Stomach (tissue), 9 donors: ENCODE data around the gene DNAH10. TPM values are rescaled to one million over a fixed set of nuclear protein-coding genes. Genes with fewer than 3 reads are reported as not detected.

Source experiments
- DNase-seq, 2 donors: peaks; one replicate each; pipeline versions ENCODE4 v3.0.0 to v3.0.0-alpha.2; 2013 to 2019
- H3K27ac ChIP-seq, 5 donors: fragments of 200-600 bp in 4 of 5; sonication (generic) in 4 of 5; one replicate each; pipeline ENCODE4 v1.5.1; 2013 to 2019; ENCODE audit warnings: mild to moderate bottlenecking in 1 of 5, moderate library complexity in 1 of 5
- H3K27me3 ChIP-seq, 3 donors: fragments of 200-600 bp; sonication (generic); one replicate each; pipeline ENCODE4 v1.5.1; 2017 to 2019; ENCODE audit warnings: mixed run types in 1 of 3
- H3K36me3 ChIP-seq, 4 donors: fragments of 200-600 bp; sonication (generic); 1 replicate in 3 of 4; 2 replicates in 1 of 4; pipeline ENCODE4 v1.5.1; 2016 to 2019
- H3K4me1 ChIP-seq, 4 donors: fragments of 200-600 bp; sonication (generic); one replicate each; pipeline ENCODE4 v1.5.1; 2016 to 2019
- H3K4me3 ChIP-seq, 4 donors: fragments of 200-600 bp; sonication (generic) in 3 of 4; one replicate each; pipeline ENCODE4 v1.5.1; 2016 to 2019; ENCODE audit warnings: mild to moderate bottlenecking in 1 of 4
- H3K9me3 ChIP-seq, 4 donors: fragments of 200-600 bp; sonication (generic); one replicate each; pipeline ENCODE4 v1.5.1; 2016 to 2019
- CTCF ChIP-seq, 7 experiments: fragments of 450-650 bp in 4 of 7; fragments of 200-600 bp in 3 of 7; sonication (generic) in 3 of 7; IDR thresholded peaks; one replicate each; pipeline ENCODE4 v1.5.1; 2016 to 2019; ENCODE audit warnings: antibody characterized with exemption in 7 of 7, control low read depth in 2 of 7, mild to moderate bottlenecking in 1 of 7
- EP300 ChIP-seq: sonication (generic); formaldehyde crosslinking; IDR thresholded peaks from one replicate; pipeline ENCODE4 v1.6.1; 2017; ENCODE audit warnings: antibody characterized with exemption
- POLR2A ChIP-seq, 4 donors: fragments of 450-650 bp; IDR thresholded peaks; one replicate each; pipeline ENCODE4 v1.6.1; 2016; ENCODE audit warnings: antibody characterized with exemption in 4 of 4, control low read depth in 2 of 4, mild to moderate bottlenecking in 1 of 4, moderate library complexity in 1 of 4
- POLR2AphosphoS5 ChIP-seq, 3 donors: sonication (generic); formaldehyde crosslinking; IDR thresholded peaks; one replicate each; pipeline ENCODE4 v1.6.1; 2016; ENCODE audit warnings: antibody characterized with exemption in 3 of 3
- WGBS, 5 donors: extraction: QIAGEN DNeasy Blood & Tissue Kit in 3 of 5; methylation state at CpG; one replicate each; pipeline versions ENCODE4 v1.1.5 to v1.1.7; 2013 to 2018; 5-methylcytosine and 5-hydroxymethylcytosine counted together
- intact Hi-C: fragments of 100-400 bp; cut with DNase I; formaldehyde crosslinking; loops from one replicate; pipeline ENCODE4 v1.15.1; 2023; ENCODE audit warnings: low total_unique reads
- polyA plus RNA-seq, 3 donors: library from polyadenylated mRNA; stranded (reverse); fragments of 200-250 nt; gene quantifications; one replicate each; pipeline ENCODE4 v1.2.3, GENCODE V29; 2013
- total RNA-seq, 5 donors: library from RNA; depleted of rRNA; stranded (reverse); fragments of >200 nt; gene quantifications; one replicate each; pipeline versions ENCODE4 v1.1.0 to v1.2.3, GENCODE V29; 2014 to 2016
- donor health status: healthy with polysubstance abuse.
- donor health status: Bipolar disorder and iron deficiency.
- donor health status: healthy.

Gene DNAH10
- total and polyA plus RNA-seq, 8 donors = under 0.01 to 0.92 (median 0.15) TPM; not detected in 3

- 42 to 70% (median 65%) methylated on average over 5 of the region's 5 CpGs for WGBS, 5 donors
- no peak for DNase-seq
- intact Hi-C loops = no loop called here
These were observed 200.4 kb downstream of the DNAH10 start for GRCh38 chr12:123962513-123962912.

DNA sequence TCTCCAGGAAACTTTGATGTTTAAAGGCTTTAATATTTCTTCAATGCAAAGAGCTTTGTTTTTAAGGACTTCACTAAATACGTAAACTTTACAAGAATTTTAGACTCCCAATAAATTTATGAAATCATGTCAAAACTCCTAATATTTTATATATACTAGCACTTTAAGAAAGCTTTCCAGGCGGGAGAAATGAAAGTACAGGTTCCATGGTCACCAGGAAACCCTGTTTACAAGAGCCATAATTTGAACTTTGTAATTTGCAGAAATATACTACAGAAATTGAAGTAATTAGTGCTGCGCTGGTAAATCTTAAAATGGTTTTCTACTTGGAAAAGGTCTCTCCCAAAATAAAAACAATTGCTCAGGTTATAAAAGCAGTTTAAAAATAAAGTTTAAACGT, 201.7 kb downstream of the DNAH10 start:
- H3K36me3 ChIP-seq = no peaks in the 10 kb centered on the region
- peaks cover 0 to 17% (median 6%) of the 10 kb centered on the region in 4 donors for H3K4me1 ChIP-seq
- WGBS, 5 donors = 89 to 90% (median 89%) methylated on average over 4 of the region's 4 CpGs
- TF ChIP-seq POLR2AphosphoS5 (IDR thresholded peaks at IDR 0.05) (no peak), CTCF (IDR thresholded peaks at IDR 0.05) (no peak), POLR2A (IDR thresholded peaks at IDR 0.05) (no peak), EP300 (no peak)
- no peak overlapping the region for H3K27ac ChIP-seq
- intact Hi-C loops = no loop called here
- no peaks in the 10 kb centered on the region for H3K27me3 ChIP-seq
- H3K9me3 ChIP-seq = no peaks in the 10 kb centered on the region
- no peak for DNase-seq
- no peak overlapping the region for H3K4me3 ChIP-seq

More at GRCh38 chr12:123962513-123962912, 200.4 kb downstream of the DNAH10 start:
- H3K27me3 ChIP-seq = no peaks in the 10 kb centered on the region
- no peaks in the 10 kb centered on the region for H3K9me3 ChIP-seq
- TF ChIP-seq CTCF (IDR thresholded peaks at IDR 0.05) (no peak), POLR2AphosphoS5 (IDR thresholded peaks at IDR 0.05) (no peak), EP300 (no peak), POLR2A (IDR thresholded peaks at IDR 0.05) (no peak)
- no peak overlapping the region for H3K4me3 ChIP-seq
- H3K27ac ChIP-seq = no peak overlapping the region
- no peaks in the 10 kb centered on the region for H3K36me3 ChIP-seq
- peaks cover 0 to 14% (median 5%) of the 10 kb centered on the region in 4 donors for H3K4me1 ChIP-seq

- H3K9me3 ChIP-seq = no peaks in the 10 kb centered on the region
- intact Hi-C loops = no loop called here
- H3K4me1 ChIP-seq = peaks cover 0 to 31% (median 15%) of the 10 kb centered on the region in 4 donors
- no peak overlapping the region for H3K27ac ChIP-seq
- no peaks in the 10 kb centered on the region for H3K36me3 ChIP-seq
- WGBS, 5 donors = 66 to 74% (median 71%) methylated on average over 5 of the region's 5 CpGs
- no peak for DNase-seq
- no peak overlapping the region for H3K4me3 ChIP-seq
- no peaks in the 10 kb centered on the region for H3K27me3 ChIP-seq
- no peak for TF ChIP-seq EP300
- no peak for TF ChIP-seq POLR2AphosphoS5 (IDR thresholded peaks at IDR 0.05)
- no peak for TF ChIP-seq CTCF (IDR thresholded peaks at IDR 0.05)
- no peak for TF ChIP-seq POLR2A (IDR thresholded peaks at IDR 0.05)
These were observed 203.3 kb downstream of the DNAH10 start for GRCh38 chr12:123965382-123965781.

GRCh38 chr12:123966596-123966995, 204.5 kb downstream of the DNAH10 start:
- Histone ChIP-seq H3K4me3 (no peak overlapping the region), H3K36me3 (no peaks in the 10 kb centered on the region), H3K9me3 (no peaks in the 10 kb centered on the region), H3K27ac (no peak overlapping the region), H3K4me1 (peaks cover 4 to 36% (median 20%) of the 10 kb centered on the region in 4 donors), H3K27me3 (no peaks in the 10 kb centered on the region)
- TF ChIP-seq EP300 (no peak), CTCF (IDR thresholded peaks at IDR 0.05) (no peak)
- no peak for DNase-seq
- WGBS, 5 donors = 83 to 90% (median 88%) methylated on average over 3 of the region's 3 CpGs
- intact Hi-C loops = no loop called here
